ENCODE results near the gene MAGI1.

GRCh38 chr3:65808407-65808806, 230.3 kb downstream of the MAGI1 start:
- TF ChIP-seq CREB5 (CRISPR knock-in tag; IDR thresholded peaks at IDR 0.05; ENCODE audit: low read depth) (no peak), ARNTL (CRISPR knock-in tag; IDR thresholded peaks at IDR 0.05; ENCODE audit: borderline replicate concordance, low read depth) (no peak), RARB (CRISPR knock-in tag; IDR thresholded peaks at IDR 0.05) (no peak), BACH2 (CRISPR knock-in tag; IDR thresholded peaks at IDR 0.05; ENCODE audit: borderline replicate concordance) (no peak), PATZ1 (CRISPR knock-in tag; IDR thresholded peaks at IDR 0.05; ENCODE audit: borderline replicate concordance) (no peak), ZNF565 (CRISPR knock-in tag; conservative IDR thresholded peaks at IDR 0.05; ENCODE audit: low read depth) (no peak), GLIS3 (CRISPR knock-in tag; IDR thresholded peaks at IDR 0.05) (no peak), ESRRG (CRISPR knock-in tag; IDR thresholded peaks at IDR 0.05) (no peak), PPARA (CRISPR knock-in tag; IDR thresholded peaks at IDR 0.05; ENCODE audit: borderline replicate concordance) (no peak), ZFP3 (CRISPR knock-in tag; IDR thresholded peaks at IDR 0.05) (no peak), TOX (CRISPR knock-in tag; IDR thresholded peaks at IDR 0.05; ENCODE audit: borderline replicate concordance) (no peak), TCF4 (CRISPR knock-in tag; IDR thresholded peaks at IDR 0.05; ENCODE audit: borderline replicate concordance) (no peak), ISL1 (CRISPR knock-in tag; IDR thresholded peaks at IDR 0.05) (no peak), ZNF70 (CRISPR knock-in tag; IDR thresholded peaks at IDR 0.05) (no peak)
